H1 (cell line): ENCODE data around the gene FRY. TPM values are rescaled to one million over a fixed set of nuclear protein-coding genes. Genes with fewer than 3 reads are reported as not detected.

Source experiments
- CTCF ChIA-PET: fragments of 300-600 bp; sonication (Branson Sonifier 250); formaldehyde crosslinking; loops from one replicate; lab custom pipeline; 2021; ENCODE audit not compliant: partially characterized antibody; lab: Charles Lee
- POLR2A ChIA-PET: fragments of 300-600 bp; sonication (Branson Sonifier 250); formaldehyde crosslinking; loops from one replicate; lab custom pipeline; 2021; ENCODE audit warnings: inconsistent platforms; ENCODE audit not compliant: partially characterized antibody; lab: Charles Lee
- DNase-seq, 2 experiments: peaks; one replicate each; pipeline versions ENCODE4 v3.0.0 to v3.0.0-alpha.2; 2010 to 2022; ENCODE audit warnings: low spot score in 2 of 2, low read depth in 1 of 2, mixed read lengths in 1 of 2
- FAIRE-seq: peaks from 2 replicates; lab custom pipeline; 2011; peaks lifted over from hg19 to GRCh38; lab: Jason Lieb, UNC
- H2AFZ ChIP-seq: 2 replicates; pipeline ENCODE4 v1.8.1; 2012; ENCODE audit warnings: low read length, inconsistent platforms
- H2AK5ac ChIP-seq: 2 replicates; pipeline ENCODE4 v1.6.1; 2013; ENCODE audit warnings: low read depth, low read length
- H2BK120ac ChIP-seq: replicated peaks from 2 replicates; pipeline ENCODE3; 2013; ENCODE audit warnings: low read depth, low read length, inconsistent platforms
- H2BK12ac ChIP-seq: 2 replicates; pipeline ENCODE4 v1.6.1; 2013; ENCODE audit warnings: low read depth, low read length
- H2BK15ac ChIP-seq: 2 replicates; pipeline ENCODE4 v1.6.1; 2013; ENCODE audit warnings: low read length
- H2BK20ac ChIP-seq: 2 replicates; pipeline ENCODE4 v1.6.1; 2013; ENCODE audit warnings: low read length
- H2BK5ac ChIP-seq: 2 replicates; pipeline ENCODE4 v1.6.1; 2013; ENCODE audit warnings: low read depth, low read length
- H3K14ac ChIP-seq: 2 replicates; pipeline ENCODE4 v1.6.1; 2013; ENCODE audit warnings: inconsistent platforms; ENCODE audit not compliant: insufficient read length
- H3K18ac ChIP-seq: 2 replicates; pipeline ENCODE4 v1.6.1; 2013; ENCODE audit warnings: low read length; ENCODE audit errors: extremely low read depth
- H3K23ac ChIP-seq: 2 replicates; pipeline ENCODE4 v1.6.1; 2013; ENCODE audit warnings: inconsistent platforms; ENCODE audit not compliant: insufficient read length
- H3K23me2 ChIP-seq: 2 replicates; pipeline ENCODE4 v1.6.1; 2013; ENCODE audit warnings: low read depth, low read length
- H3K27ac ChIP-seq: 2 replicates; pipeline ENCODE4 v1.6.1; 2011; ENCODE audit warnings: low read depth, low read length, inconsistent platforms
- H3K27me3 ChIP-seq, 4 experiments: replicated peaks in 1 of 4; 1 replicate in 1 of 4; 2 replicates in 3 of 4; pipeline versions ENCODE4 v1.6.1 to v1.8.1; 2011 to 2013; ENCODE audit warnings: low read length in 3 of 4, mild to moderate bottlenecking in 3 of 4, inconsistent platforms in 2 of 4, mixed read lengths in 2 of 4, moderate library complexity in 1 of 4; ENCODE audit not compliant: control insufficient read depth in 3 of 4, insufficient read depth in 3 of 4; ENCODE audit errors: extremely low read depth in 1 of 4
- H3K36me3 ChIP-seq, 4 experiments: 2 replicates each; pipeline versions ENCODE4 v1.6.1 to v1.8.1; 2011 to 2013; ENCODE audit warnings: mild to moderate bottlenecking in 4 of 4, low read length in 3 of 4, moderate library complexity in 2 of 4, control low read depth in 1 of 4, inconsistent platforms in 1 of 4; ENCODE audit not compliant: insufficient read depth in 4 of 4, control insufficient read depth in 2 of 4
- H3K4ac ChIP-seq: replicated peaks from 2 replicates; pipeline ENCODE3; 2013; ENCODE audit warnings: low read length, low read depth, mixed read lengths, inconsistent platforms; ENCODE audit not compliant: insufficient read length
- H3K4me1 ChIP-seq, 4 experiments: replicated peaks in 1 of 4; 1 replicate in 1 of 4; 2 replicates in 3 of 4; pipeline versions ENCODE4 v1.6.1 to v1.8.1; 2011 to 2013; ENCODE audit warnings: low read length in 3 of 4, inconsistent platforms in 2 of 4, mixed read lengths in 1 of 4; ENCODE audit not compliant: insufficient read depth in 4 of 4, control insufficient read depth in 3 of 4
- H3K4me2 ChIP-seq, 2 experiments: 2 replicates each; pipeline versions ENCODE4 v1.6.1 to v1.8.1; 2011 to 2013; ENCODE audit warnings: low read depth in 2 of 2, low read length in 2 of 2, control low read depth in 1 of 2, inconsistent platforms in 1 of 2, mild to moderate bottlenecking in 1 of 2; ENCODE audit not compliant: insufficient read depth in 1 of 2
- H3K4me3 ChIP-seq, 4 experiments: fragments of 200-600, 300-600 bp in 1 of 4; sonication (generic), shearing (Covaris generic), sonication (Bioruptor Twin) in 1 of 4; 2 replicates each; pipeline versions ENCODE4 v1.5.1 to v1.8.1; 2011 to 2016; ENCODE audit warnings: low read length in 4 of 4, low read depth in 3 of 4, control low read depth in 2 of 4, inconsistent platforms in 2 of 4, mild to moderate bottlenecking in 2 of 4, mixed read lengths in 1 of 4, moderate library complexity in 1 of 4; ENCODE audit not compliant: insufficient read depth in 2 of 4; ENCODE audit errors: extremely low read depth in 1 of 4
- H3K56ac ChIP-seq: replicated peaks from 2 replicates; pipeline ENCODE3; 2013; ENCODE audit warnings: low read depth, mild to moderate bottlenecking, mixed read lengths, low read length, inconsistent platforms; ENCODE audit not compliant: insufficient read length
- H3K79me1 ChIP-seq: 2 replicates; pipeline ENCODE4 v1.6.1; 2013; ENCODE audit warnings: low read depth, low read length, control low read depth
- H3K79me2 ChIP-seq, 2 experiments: 2 replicates each; pipeline versions ENCODE4 v1.6.1 to v1.8.1; 2012 to 2013; ENCODE audit warnings: low read length in 2 of 2, mild to moderate bottlenecking in 2 of 2, inconsistent platforms in 1 of 2; ENCODE audit not compliant: insufficient read depth in 2 of 2, control insufficient read depth in 1 of 2
- H3K9ac ChIP-seq, 4 experiments: replicated peaks in 1 of 4; 1 replicate in 1 of 4; 2 replicates in 3 of 4; pipeline versions ENCODE4 v1.6.1 to v1.8.1; 2011 to 2013; ENCODE audit warnings: low read depth in 3 of 4, low read length in 3 of 4, control low read depth in 2 of 4, mild to moderate bottlenecking in 2 of 4, moderate library complexity in 2 of 4, inconsistent platforms in 1 of 4; ENCODE audit errors: extremely low read depth in 1 of 4
- H3K9me3 ChIP-seq, 2 experiments: 2 replicates each; pipeline versions ENCODE4 v1.6.1 to v1.8.1; 2012 to 2013; ENCODE audit warnings: mild to moderate bottlenecking in 2 of 2, moderate library complexity in 2 of 2, control low read depth in 1 of 2, inconsistent platforms in 1 of 2, low read depth in 1 of 2, low read length in 1 of 2, mixed read lengths in 1 of 2; ENCODE audit not compliant: insufficient read depth in 2 of 2
- H4K20me1 ChIP-seq, 2 experiments: replicated peaks in 1 of 2; 2 replicates each; pipeline versions ENCODE3 to v1.8.1; 2011 to 2013; ENCODE audit warnings: inconsistent platforms in 2 of 2, low read length in 2 of 2, mild to moderate bottlenecking in 1 of 2; ENCODE audit not compliant: insufficient read depth in 2 of 2, control insufficient read depth in 1 of 2
- H4K5ac ChIP-seq: 2 replicates; pipeline ENCODE4 v1.6.1; 2013; ENCODE audit warnings: low read length, low read depth, mixed read lengths, inconsistent platforms; ENCODE audit not compliant: insufficient read length
- H4K8ac ChIP-seq: 2 replicates; pipeline ENCODE4 v1.8.0; 2013; ENCODE audit warnings: mild to moderate bottlenecking, moderate library complexity, low read length, inconsistent platforms; ENCODE audit not compliant: insufficient read depth; ENCODE audit errors: extremely low read depth
- H4K91ac ChIP-seq: replicated peaks from 2 replicates; pipeline ENCODE3; 2013; ENCODE audit warnings: low read length, mixed read lengths, inconsistent platforms; ENCODE audit not compliant: insufficient read length
- BRCA1 ChIP-seq: IDR thresholded peaks from 2 replicates; pipeline ENCODE4 v1.6.1; 2012; ENCODE audit warnings: low read depth, low read length, improper control_type of control experiment
- CBX5 ChIP-seq: fragments of 300-800, 300-1000 bp; sonication (generic); IDR thresholded peaks from 2 replicates; pipeline ENCODE4 v1.7.1; 2016; ENCODE audit warnings: antibody characterized with exemption, low read length, low read depth
- FOSL1 ChIP-seq: IDR thresholded peaks from 2 replicates; pipeline ENCODE4 v1.6.1; 2011; ENCODE audit warnings: mild to moderate bottlenecking, low read depth, low read length, moderate library complexity; ENCODE audit not compliant: insufficient read depth
- GTF2F1 ChIP-seq: IDR thresholded peaks from 2 replicates; pipeline ENCODE4 v1.6.1; 2012; ENCODE audit warnings: low read depth, low read length, improper control_type of control experiment, borderline replicate concordance
- HDAC6 ChIP-seq: IDR thresholded peaks from one replicate; pipeline ENCODE4 v1.7.1; 2012; ENCODE audit warnings: low read depth, mild to moderate bottlenecking, inconsistent platforms, low read length, moderate library complexity
- KDM1A ChIP-seq: fragments of 200-600, 300-600 bp; sonication (generic); IDR thresholded peaks from 2 replicates; pipeline ENCODE4 v1.7.1; 2016; ENCODE audit warnings: mild to moderate bottlenecking, low read length, borderline replicate concordance
- KDM4A ChIP-seq: IDR thresholded peaks from one replicate; pipeline ENCODE4 v1.7.1; 2012; ENCODE audit warnings: low read depth, mild to moderate bottlenecking, moderate library complexity, low read length, inconsistent platforms; ENCODE audit not compliant: severe bottlenecking
- KDM5A ChIP-seq: fragments of 200-600 bp; IDR thresholded peaks from 2 replicates; pipeline ENCODE4 v1.7.1; 2012; ENCODE audit warnings: mild to moderate bottlenecking, low read length, inconsistent platforms, mixed read lengths
- NRF1 ChIP-seq: IDR thresholded peaks from 2 replicates; pipeline ENCODE4 v1.6.1; 2011; ENCODE audit warnings: mild to moderate bottlenecking, low read depth, low read length, improper control_type of control experiment
- RNF2 ChIP-seq: fragments of 200-900, 300-1000 bp; sonication (generic); IDR thresholded peaks from 2 replicates; pipeline ENCODE4 v1.7.1; 2016; ENCODE audit warnings: borderline replicate concordance, low read depth, mild to moderate bottlenecking, antibody characterized with exemption, low read length; ENCODE audit not compliant: poor library complexity, severe bottlenecking; ENCODE audit errors: missing control alignments
- SAP30 ChIP-seq: fragments of 300-600 bp; sonication (generic); IDR thresholded peaks from 2 replicates; pipeline ENCODE4 v1.7.1; 2012; ENCODE audit warnings: low read length, moderate library complexity, mild to moderate bottlenecking, inconsistent platforms; ENCODE audit not compliant: insufficient read depth, insufficient replicate concordance
- TAF1 ChIP-seq: IDR thresholded peaks from 2 replicates; pipeline ENCODE4 v1.6.1; 2011; ENCODE audit warnings: mild to moderate bottlenecking, low read depth, low read length
- TCF12 ChIP-seq: IDR thresholded peaks from 2 replicates; pipeline ENCODE4 v1.6.1; 2011; ENCODE audit warnings: low read depth, mild to moderate bottlenecking, low read length
- WGBS, 2 experiments: shearing (Covaris generic) in 1 of 2; methylation state at CpG; one replicate each; pipeline versions ENCODE4 v1.1.6 to v1.1.7; 2013 to 2015; ENCODE audit warnings: low lambda C conversion rate in 2 of 2, mixed read lengths in 2 of 2, inconsistent platforms in 1 of 2, low coverage in 1 of 2, missing lambda C conversion rate in 1 of 2; ENCODE audit not compliant: insufficient replicate concordance in 2 of 2, insufficient coverage in 1 of 2, insufficient read length in 1 of 2; ENCODE audit errors: extremely low coverage in 1 of 2, missing lambda C conversion rate in 1 of 2; 5-methylcytosine and 5-hydroxymethylcytosine counted together
- polyA plus RNA-seq, 7 experiments: library from polyadenylated mRNA; depleted of rRNA in 3 of 7; stranded (reverse) in 5 of 7; unstranded in 2 of 7; fragments of >200 nt in 5 of 7; fragments of 200-250 nt in 2 of 7; gene quantifications; 1 replicate in 5 of 7; 2 replicates in 1 of 7; 4 replicates in 1 of 7; pipeline versions ENCODE4 v1.2.1 to v1.2.3, GENCODE V29; 2011 to 2013; ENCODE audit warnings: missing spikeins in 2 of 7, mixed read lengths in 2 of 7
- total RNA-seq: library from RNA; stranded (reverse); fragmentation: NEBNext Ultra II Directional; extraction: Animal tissue kit (Norgen Biotek cat#: 25700); gene quantifications from 2 replicates; pipeline ENCODE4 v1.2.1, GENCODE V29; 2021

FRY gene
- total and polyA plus RNA-seq, 2 of the 8 experiments (the other 6 are each of a cell fraction or from before 2014, with no cell fraction given), result 4.3 to 9.2 TPM

DNA sequence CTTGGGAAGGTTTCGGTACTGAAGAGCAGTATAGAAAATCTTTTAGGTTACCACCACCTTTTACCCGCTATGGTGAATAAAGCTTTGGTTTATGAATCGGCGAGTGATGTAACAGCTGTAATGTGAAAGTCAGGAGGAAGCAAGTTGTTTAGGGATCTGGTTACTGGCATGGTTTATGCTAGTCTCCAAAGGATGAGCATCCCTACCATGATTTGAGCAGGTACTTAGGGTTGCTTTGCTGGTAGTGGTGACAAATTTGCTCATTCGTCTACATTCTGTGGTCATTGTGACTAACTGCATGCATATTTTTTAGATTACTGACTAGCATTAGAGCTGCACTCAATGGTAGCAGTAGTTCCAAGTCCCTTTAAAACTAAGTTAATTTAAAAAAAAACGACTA, 104.1 kb downstream of the FRY start:
- Histone ChIP-seq H4K8ac (no peak overlapping the region), H2AK5ac (no peak overlapping the region), H3K23ac (no peak overlapping the region), H3K27me3 (no peaks in the 10 kb centered on the region), H4K5ac (no peak overlapping the region), H3K4me1 (no peaks in the 10 kb centered on the region), H3K4me2 (no peak overlapping the region), H4K20me1 (no peaks in the 10 kb centered on the region), H3K79me1 (no peaks in the 10 kb centered on the region), H3K36me3 (0 out of 8 replicates have a peak, but pooled peaks cover 0 to 3% (median 0%) of the 10 kb centered on the region in 4 experiments), H2BK15ac (no peak overlapping the region), H3K18ac (no peak overlapping the region), H3K27ac (no peak overlapping the region), H2BK5ac (no peak overlapping the region), H4K91ac (no peak overlapping the region), H3K23me2 (no peaks in the 10 kb centered on the region), H3K4ac (peak overlapping the region; percentile 66), H3K9ac (no peak overlapping the region), H3K4me3 (no peak overlapping the region), H3K9me3 (no peaks in the 10 kb centered on the region), H3K56ac (no peak overlapping the region), H2BK120ac (no peak overlapping the region), H3K79me2 (no peaks in the 10 kb centered on the region), H3K14ac (no peak overlapping the region), H2BK12ac (no peak overlapping the region), H2BK20ac (no peak overlapping the region), H2AFZ (no peak overlapping the region)
- FAIRE-seq (no peak), DNase-seq (no peak)
- ChIA-PET CTCF (no interaction called here), POLR2A (no interaction called here)
- WGBS, 2 experiments, result 85% methylated on average over 6 of the region's 6 CpGs; no CpG with 5 or more reads in 1 of the 2 experiments
- TF ChIP-seq TCF12 (no peak), FOSL1 (no peak), GTF2F1 (no peak), SAP30 (no peak), NRF1 (no peak), BRCA1 (no peak), TAF1 (no peak), KDM4A (no peak), KDM1A (no peak), CBX5 (no peak), KDM5A (no peak), HDAC6 (no peak), RNF2 (no peak)
